ENCODE data around the gene UBE2U.

UBE2U gene

DNA sequence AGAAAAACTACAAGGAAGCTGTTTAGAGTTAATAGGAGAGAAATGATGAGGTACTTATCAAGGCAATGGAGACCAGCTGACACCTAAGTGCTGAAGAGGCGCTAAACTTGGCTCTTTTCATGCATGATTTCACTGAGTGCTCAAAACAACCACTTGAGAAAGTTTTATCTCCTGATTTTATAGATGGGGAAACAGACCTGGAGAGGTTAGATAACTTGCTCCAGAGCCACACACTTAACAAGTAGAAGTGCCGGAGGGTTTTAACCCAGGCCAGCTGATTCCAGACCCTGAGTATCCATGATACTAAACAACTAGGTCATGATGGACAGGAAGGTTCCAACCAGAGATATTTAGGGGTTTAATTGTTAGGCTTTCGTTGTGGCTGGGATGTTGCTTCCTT is 25.9 kb downstream of the UBE2U start (continued):
- TF ChIP-seq IKZF3 (tag by site-specific recombination; IDR thresholded peaks at IDR 0.05) (peak; percentile 87), ZNF394 (tag by site-specific recombination; IDR thresholded peaks at IDR 0.05; ENCODE audit: borderline replicate concordance) (0 out of 2 replicates have a peak, but pooled peaks have one; percentile 61), ZNF48 (tag by site-specific recombination; IDR thresholded peaks at IDR 0.05) (no peak), TCF7L2 (IDR thresholded peaks at IDR 0.05; ENCODE audit: borderline replicate concordance, low read depth, low read length) (peak; percentile 75), ZNF473 (tag by site-specific recombination; IDR thresholded peaks at IDR 0.05) (no peak), ZNF791 (tag by site-specific recombination; IDR thresholded peaks at IDR 0.05) (no peak), SP2 (tag by site-specific recombination; IDR thresholded peaks at IDR 0.05) (no peak), ZNF596 (tag by site-specific recombination; IDR thresholded peaks at IDR 0.05) (no peak), ZNF2 (tag by site-specific recombination; IDR thresholded peaks at IDR 0.05) (no peak), ZNF501 (tag by site-specific recombination; IDR thresholded peaks at IDR 0.05) (no peak), WT1 (tag by site-specific recombination; IDR thresholded peaks at IDR 0.05) (peak; percentile 87), ZNF785 (tag by site-specific recombination; IDR thresholded peaks at IDR 0.05) (no peak), ZSCAN23 (tag by site-specific recombination; IDR thresholded peaks at IDR 0.05) (peak; percentile 97), ZNF670 (tag by site-specific recombination; IDR thresholded peaks at IDR 0.05; ENCODE audit: low read depth) (no peak), ZFP69B (tag by site-specific recombination; IDR thresholded peaks at IDR 0.05) (no peak), ZNF350 (tag by site-specific recombination; IDR thresholded peaks at IDR 0.05) (no peak), ZNF621 (tag by site-specific recombination; IDR thresholded peaks at IDR 0.05) (no peak), ZFP3 (tag by site-specific recombination; IDR thresholded peaks at IDR 0.05; ENCODE audit: low read depth) (no peak), ZNF548 (tag by site-specific recombination; IDR thresholded peaks at IDR 0.05) (no peak), ZNF600 (tag by site-specific recombination; IDR thresholded peaks at IDR 0.05) (no peak), ZNF138 (tag by site-specific recombination; IDR thresholded peaks at IDR 0.05; ENCODE audit: borderline replicate concordance) (no peak), ZNF660 (tag by site-specific recombination; IDR thresholded peaks at IDR 0.05) (no peak), RBAK (tag by site-specific recombination; IDR thresholded peaks at IDR 0.05) (no peak), ZNF560 (tag by site-specific recombination; IDR thresholded peaks at IDR 0.05; ENCODE audit: borderline replicate concordance) (no peak), ZNF530 (tag by site-specific recombination; IDR thresholded peaks at IDR 0.05; ENCODE audit: low read depth) (no peak), TRIM28 (IDR thresholded peaks at IDR 0.05; ENCODE audit: borderline replicate concordance, low read length) (peak; percentile 45; the same call in 1 of the 2 replicates), ZNF792 (tag by site-specific recombination; IDR thresholded peaks at IDR 0.05) (no peak), KLF1 (tag by site-specific recombination; IDR thresholded peaks at IDR 0.05) (no peak), KLF8 (tag by site-specific recombination; IDR thresholded peaks at IDR 0.05) (peak; percentile 74), ZNF202 (tag by site-specific recombination; IDR thresholded peaks at IDR 0.05; ENCODE audit: borderline replicate concordance) (no peak), ZFP37 (tag by site-specific recombination; IDR thresholded peaks at IDR 0.05) (no peak), ZNF324 (tag by site-specific recombination; IDR thresholded peaks at IDR 0.05) (peak; percentile 58; the same call in 1 of the 2 replicates), ZNF302 (tag by site-specific recombination; IDR thresholded peaks at IDR 0.05; ENCODE audit: low read depth) (no peak), KLF10 (tag by site-specific recombination; IDR thresholded peaks at IDR 0.05) (peak; percentile 69)
- TF ChIP-seq, protein P1, sequence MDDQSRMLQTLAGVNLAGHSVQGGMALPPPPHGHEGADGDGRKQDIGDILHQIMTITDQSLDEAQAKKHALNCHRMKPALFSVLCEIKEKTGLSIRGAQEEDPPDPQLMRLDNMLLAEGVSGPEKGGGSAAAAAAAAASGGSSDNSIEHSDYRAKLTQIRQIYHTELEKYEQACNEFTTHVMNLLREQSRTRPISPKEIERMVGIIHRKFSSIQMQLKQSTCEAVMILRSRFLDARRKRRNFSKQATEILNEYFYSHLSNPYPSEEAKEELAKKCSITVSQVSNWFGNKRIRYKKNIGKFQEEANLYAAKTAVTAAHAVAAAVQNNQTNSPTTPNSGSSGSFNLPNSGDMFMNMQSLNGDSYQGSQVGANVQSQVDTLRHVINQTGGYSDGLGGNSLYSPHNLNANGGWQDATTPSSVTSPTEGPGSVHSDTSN (CRISPR knock-in tag; IDR thresholded peaks at IDR 0.05) = no peak
- TF ChIP-seq, protein P2, sequence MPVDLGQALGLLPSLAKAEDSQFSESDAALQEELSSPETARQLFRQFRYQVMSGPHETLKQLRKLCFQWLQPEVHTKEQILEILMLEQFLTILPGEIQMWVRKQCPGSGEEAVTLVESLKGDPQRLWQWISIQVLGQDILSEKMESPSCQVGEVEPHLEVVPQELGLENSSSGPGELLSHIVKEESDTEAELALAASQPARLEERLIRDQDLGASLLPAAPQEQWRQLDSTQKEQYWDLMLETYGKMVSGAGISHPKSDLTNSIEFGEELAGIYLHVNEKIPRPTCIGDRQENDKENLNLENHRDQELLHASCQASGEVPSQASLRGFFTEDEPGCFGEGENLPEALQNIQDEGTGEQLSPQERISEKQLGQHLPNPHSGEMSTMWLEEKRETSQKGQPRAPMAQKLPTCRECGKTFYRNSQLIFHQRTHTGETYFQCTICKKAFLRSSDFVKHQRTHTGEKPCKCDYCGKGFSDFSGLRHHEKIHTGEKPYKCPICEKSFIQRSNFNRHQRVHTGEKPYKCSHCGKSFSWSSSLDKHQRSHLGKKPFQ (tag by site-specific recombination; IDR thresholded peaks at IDR 0.05) = peak; percentile 77
- TF ChIP-seq, protein P3, sequence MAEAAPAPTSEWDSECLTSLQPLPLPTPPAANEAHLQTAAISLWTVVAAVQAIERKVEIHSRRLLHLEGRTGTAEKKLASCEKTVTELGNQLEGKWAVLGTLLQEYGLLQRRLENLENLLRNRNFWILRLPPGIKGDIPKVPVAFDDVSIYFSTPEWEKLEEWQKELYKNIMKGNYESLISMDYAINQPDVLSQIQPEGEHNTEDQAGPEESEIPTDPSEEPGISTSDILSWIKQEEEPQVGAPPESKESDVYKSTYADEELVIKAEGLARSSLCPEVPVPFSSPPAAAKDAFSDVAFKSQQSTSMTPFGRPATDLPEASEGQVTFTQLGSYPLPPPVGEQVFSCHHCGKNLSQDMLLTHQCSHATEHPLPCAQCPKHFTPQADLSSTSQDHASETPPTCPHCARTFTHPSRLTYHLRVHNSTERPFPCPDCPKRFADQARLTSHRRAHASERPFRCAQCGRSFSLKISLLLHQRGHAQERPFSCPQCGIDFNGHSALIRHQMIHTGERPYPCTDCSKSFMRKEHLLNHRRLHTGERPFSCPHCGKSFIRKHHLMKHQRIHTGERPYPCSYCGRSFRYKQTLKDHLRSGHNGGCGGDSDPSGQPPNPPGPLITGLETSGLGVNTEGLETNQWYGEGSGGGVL (tag by site-specific recombination; IDR thresholded peaks at IDR 0.05) = 0 out of 2 replicates have a peak, but pooled peaks have one; percentile 44
- TF ChIP-seq, protein P4, sequence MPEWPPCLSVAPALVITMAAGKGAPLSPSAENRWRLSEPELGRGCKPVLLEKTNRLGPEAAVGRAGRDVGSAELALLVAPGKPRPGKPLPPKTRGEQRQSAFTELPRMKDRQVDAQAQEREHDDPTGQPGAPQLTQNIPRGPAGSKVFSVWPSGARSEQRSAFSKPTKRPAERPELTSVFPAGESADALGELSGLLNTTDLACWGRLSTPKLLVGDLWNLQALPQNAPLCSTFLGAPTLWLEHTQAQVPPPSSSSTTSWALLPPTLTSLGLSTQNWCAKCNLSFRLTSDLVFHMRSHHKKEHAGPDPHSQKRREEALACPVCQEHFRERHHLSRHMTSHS (tag by site-specific recombination; IDR thresholded peaks at IDR 0.05) = no peak
